Left ventricle myocardium inferior (tissue), 1 donor: ENCODE measurements around the gene GPR137C. TPM values are rescaled to one million over a fixed set of nuclear protein-coding genes. Genes with fewer than 3 reads are reported as not detected.

Experiments used
- DNase-seq: peaks from one replicate; pipeline ENCODE4 v3.0.0-alpha.2; 2020
- H3K27ac ChIP-seq: fragments of 200-600 bp; replicated peaks from 2 replicates; pipeline ENCODE4 v1.8.0; 2021
- H3K27me3 ChIP-seq: fragments of 200-600 bp; 2 replicates; pipeline ENCODE4 v1.8.0; 2021; ENCODE audit warnings: low read depth
- H3K36me3 ChIP-seq: fragments of 200-600 bp; 2 replicates; pipeline ENCODE4 v1.8.0; 2021
- H3K4me1 ChIP-seq: fragments of 200-600 bp; 2 replicates; pipeline ENCODE4 v1.8.0; 2021
- H3K4me3 ChIP-seq: fragments of 200-600 bp; 2 replicates; pipeline ENCODE4 v1.8.0; 2021; ENCODE audit warnings: mild to moderate bottlenecking, moderate library complexity
- H3K9me3 ChIP-seq: fragments of 200-600 bp; replicated peaks from 2 replicates; pipeline ENCODE4 v1.8.0; 2021
- CTCF ChIP-seq: fragments of 200-600 bp; IDR thresholded peaks from 2 replicates; pipeline ENCODE4 v1.8.0; 2021; ENCODE audit warnings: antibody characterized with exemption, mild to moderate bottlenecking, borderline replicate concordance
- intact Hi-C: fragments of 100-400 bp; cut with micrococcal nuclease; formaldehyde crosslinking; loops from one replicate; pipeline ENCODE4 v1.11.0; 2022
- total RNA-seq: library from RNA; stranded (reverse); fragmentation: NEBNext Ultra II Directional; extraction: Animal tissue kit (Norgen Biotek cat#: 25700); gene quantifications from one replicate; pipeline ENCODE4 v1.2.1, GENCODE V29; 2021
- donor health status: DM: no; HTN: yes; CAD: no; lungs with severe emphysema.

The GPR137C gene
- total RNA-seq, 1 donor from 2014 or later = 1.2 TPM

GRCh38 chr14:52661314-52661713, 108.7 kb downstream of the GPR137C start:
- intact Hi-C loops = no loop called here
- no peaks in the 10 kb centered on the region for H3K9me3 ChIP-seq
- H3K4me3 ChIP-seq = no peak overlapping the region
- H3K4me1 ChIP-seq = no peaks in the 10 kb centered on the region
- no peaks in the 10 kb centered on the region for H3K27me3 ChIP-seq
- DNase-seq = no peak
- no peak overlapping the region for H3K27ac ChIP-seq
- no peak for TF ChIP-seq CTCF
- H3K36me3 ChIP-seq = peaks cover 55% of the 10 kb centered on the region

- intact Hi-C loops = no loop called here
- no peak for DNase-seq
- Histone ChIP-seq H3K9me3 (no peaks in the 10 kb centered on the region), H3K36me3 (peaks cover 60% of the 10 kb centered on the region), H3K4me1 (no peaks in the 10 kb centered on the region), H3K27me3 (no peaks in the 10 kb centered on the region), H3K27ac (no peak overlapping the region), H3K4me3 (no peak overlapping the region)
- TF ChIP-seq CTCF = no peak
These were observed 111.2 kb downstream of the GPR137C start for GRCh38 chr14:52663850-52664249.

- DNase-seq = no peak
- Histone ChIP-seq H3K4me1 (no peaks in the 10 kb centered on the region), H3K4me3 (no peak overlapping the region), H3K27ac (no peak overlapping the region), H3K9me3 (no peaks in the 10 kb centered on the region), H3K27me3 (no peaks in the 10 kb centered on the region), H3K36me3 (peaks cover 54% of the 10 kb centered on the region)
- TF ChIP-seq CTCF = peak; percentile 20
- intact Hi-C loops = no loop called here
These were observed 126.0 kb downstream of the GPR137C start for GRCh38 chr14:52678591-52678990.

- Histone ChIP-seq H3K9me3 (no peaks in the 10 kb centered on the region), H3K4me3 (no peak overlapping the region), H3K27ac (no peak overlapping the region), H3K36me3 (peaks cover 12% of the 10 kb centered on the region), H3K4me1 (peaks cover 4% of the 10 kb centered on the region), H3K27me3 (no peaks in the 10 kb centered on the region)
- no peak for TF ChIP-seq CTCF
- no peak for DNase-seq
- intact Hi-C loops = no loop called here
These were observed 131.4 kb downstream of the GPR137C start for GRCh38 chr14:52683985-52684520.

- Histone ChIP-seq H3K4me1 (peaks cover 5% of the 10 kb centered on the region), H3K9me3 (no peaks in the 10 kb centered on the region), H3K36me3 (peaks cover 8% of the 10 kb centered on the region), H3K4me3 (no peak overlapping the region), H3K27me3 (no peaks in the 10 kb centered on the region), H3K27ac (no peak overlapping the region)
- intact Hi-C loops = no loop called here
- TF ChIP-seq CTCF = no peak
- no peak for DNase-seq
These were observed 133.5 kb downstream of the GPR137C start for GRCh38 chr14:52686176-52686575.

Other genes with a start within 250 kb of the GPR137C start
- 0.60 TPM for gene PTGER2, start 238.5 kb upstream of the GPR137C start, total RNA-seq
- gene TXNDC16, start 331 bp upstream of the GPR137C start, total RNA-seq = 3.6 TPM
- gene ERO1A, start 142.7 kb downstream of the GPR137C start, total RNA-seq = 14.6 TPM
- 77.0 TPM for gene PSMC6, start 154.4 kb downstream of the GPR137C start, total RNA-seq
- 13.3 TPM for gene STYX, start 177.3 kb downstream of the GPR137C start, total RNA-seq
- 5.7 TPM for gene GNPNAT1, start 238.8 kb downstream of the GPR137C start, total RNA-seq